IPS DF 4.7 (cell line): ENCODE measurements around the gene TMEM256.

Experiments
- DNase-seq: peaks from one replicate; pipeline ENCODE4 v3.0.0-alpha.2; 2013; ENCODE audit warnings: low spot score; ENCODE audit errors: extremely low read depth

The TMEM256 gene

DNA sequence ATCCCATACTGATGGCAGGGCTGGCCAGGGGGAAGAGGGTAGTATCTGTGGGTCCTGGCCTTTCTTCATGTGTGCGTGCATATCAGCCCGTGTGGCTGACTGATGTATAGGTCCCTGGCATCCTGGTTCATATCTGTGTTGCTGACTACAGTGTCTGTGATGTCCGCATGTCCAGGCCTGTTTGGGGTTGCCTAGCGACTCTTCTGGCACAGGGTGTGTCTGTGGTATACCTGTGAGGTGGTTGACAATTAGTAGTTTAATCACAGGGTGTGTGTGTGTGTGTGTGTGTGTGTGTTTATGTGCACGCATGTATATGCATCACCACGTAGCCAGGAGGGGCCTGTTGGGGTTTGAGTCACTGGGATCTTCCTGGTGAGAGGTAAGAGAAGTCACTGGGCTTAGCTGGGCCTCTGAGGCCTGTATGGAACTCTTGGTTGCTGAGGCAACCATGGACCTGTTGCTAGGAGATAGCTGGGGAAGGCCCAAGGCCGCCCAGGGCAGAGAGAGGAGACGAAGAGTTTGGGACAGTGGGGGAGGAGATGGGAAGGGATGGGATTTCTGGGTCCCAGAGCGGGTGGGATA, 49.5 kb downstream of the TMEM256 start:
- DNase-seq: no peak
